Measurements from ENCODE around the gene KDM4B. TPM values are rescaled to one million over a fixed set of nuclear protein-coding genes. Genes with fewer than 3 reads are reported as not detected.
A peak's percentile ranks its signal among the peaks of the same experiment; 100 is the strongest.

The KDM4B gene
- total RNA-seq, 1 donor from 2014 or later = 34.6 TPM

DNA sequence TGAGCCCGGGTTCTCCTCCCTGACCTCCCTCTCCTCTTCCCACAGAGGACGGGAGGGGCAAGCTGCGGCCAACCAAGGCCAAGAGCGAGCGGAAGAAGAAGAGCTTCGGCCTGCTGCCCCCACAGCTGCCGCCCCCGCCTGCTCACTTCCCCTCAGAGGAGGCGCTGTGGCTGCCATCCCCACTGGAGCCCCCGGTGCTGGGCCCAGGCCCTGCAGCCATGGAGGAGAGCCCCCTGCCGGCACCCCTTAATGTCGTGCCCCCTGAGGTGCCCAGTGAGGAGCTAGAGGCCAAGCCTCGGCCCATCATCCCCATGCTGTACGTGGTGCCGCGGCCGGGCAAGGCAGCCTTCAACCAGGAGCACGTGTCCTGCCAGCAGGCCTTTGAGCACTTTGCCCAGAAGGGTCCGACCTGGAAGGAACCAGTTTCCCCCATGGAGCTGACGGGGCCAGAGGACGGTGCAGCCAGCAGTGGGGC is 162.2 kb downstream of the KDM4B start:
- intact Hi-C loops (cut with DNase I) = no loop called here
- DNase-seq (no peak), ATAC-seq (ENCODE audit: poor library complexity) (no peak)

DNA sequence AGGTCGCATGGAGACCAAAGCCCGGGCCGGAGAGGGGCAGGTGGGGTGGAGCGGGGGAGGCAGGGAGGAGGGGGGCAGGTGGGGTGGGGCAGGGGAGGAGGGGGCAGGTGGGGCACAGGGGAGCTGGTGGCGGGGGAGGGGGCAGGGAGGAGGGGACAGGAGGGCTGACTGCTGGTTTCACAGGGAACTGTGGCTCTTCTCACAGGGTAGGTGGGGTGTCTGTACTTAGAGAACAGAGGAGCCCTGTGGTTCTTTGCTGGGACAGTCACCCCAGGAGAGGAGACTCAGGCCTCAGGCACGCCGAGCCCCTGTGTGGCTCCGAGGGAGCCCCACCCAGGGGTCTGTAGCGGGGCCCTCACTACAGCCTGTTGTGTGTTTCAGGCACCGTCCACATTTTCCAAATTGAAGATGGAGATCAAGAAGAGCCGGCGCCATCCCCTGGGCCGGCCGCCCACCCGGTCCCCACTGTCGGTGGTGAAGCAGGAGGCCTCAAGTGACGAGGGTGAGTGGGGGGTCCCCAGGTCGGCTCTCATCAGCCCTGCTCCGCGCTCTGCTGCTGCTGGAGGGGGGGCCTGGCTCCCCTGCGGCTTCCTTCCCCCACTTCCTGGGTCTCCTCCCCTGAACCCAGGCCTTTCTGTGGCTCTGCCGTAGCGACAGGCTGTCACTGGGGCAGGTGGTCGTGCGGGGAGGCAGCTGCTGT is 162.7 kb downstream of the KDM4B start:
- intact Hi-C loops (cut with DNase I) = no loop called here
- ATAC-seq (ENCODE audit: poor library complexity) = no peak
- DNase-seq = no peak

DNA sequence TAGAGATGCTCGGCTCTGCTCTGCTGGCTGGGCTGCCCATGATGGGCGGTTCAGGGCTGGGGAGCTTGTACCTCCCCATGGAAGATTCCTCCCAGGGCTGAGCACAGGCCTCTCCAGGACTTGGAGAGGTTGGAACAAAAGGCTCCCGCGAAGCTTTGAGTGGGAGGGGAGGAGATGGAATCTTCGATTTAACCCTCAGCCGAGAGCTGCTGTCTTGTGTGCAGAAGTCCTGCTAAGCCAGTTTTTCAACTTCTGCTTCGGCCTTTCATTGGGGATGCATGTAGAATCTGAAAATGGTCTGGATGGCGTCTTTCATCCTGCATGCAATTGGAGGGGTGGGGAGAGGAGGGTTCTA is 163.3 kb downstream of the KDM4B start:
- no peak for DNase-seq
- intact Hi-C loops (cut with DNase I) = no loop called here
- ATAC-seq (ENCODE audit: poor library complexity) = no peak

DNA sequence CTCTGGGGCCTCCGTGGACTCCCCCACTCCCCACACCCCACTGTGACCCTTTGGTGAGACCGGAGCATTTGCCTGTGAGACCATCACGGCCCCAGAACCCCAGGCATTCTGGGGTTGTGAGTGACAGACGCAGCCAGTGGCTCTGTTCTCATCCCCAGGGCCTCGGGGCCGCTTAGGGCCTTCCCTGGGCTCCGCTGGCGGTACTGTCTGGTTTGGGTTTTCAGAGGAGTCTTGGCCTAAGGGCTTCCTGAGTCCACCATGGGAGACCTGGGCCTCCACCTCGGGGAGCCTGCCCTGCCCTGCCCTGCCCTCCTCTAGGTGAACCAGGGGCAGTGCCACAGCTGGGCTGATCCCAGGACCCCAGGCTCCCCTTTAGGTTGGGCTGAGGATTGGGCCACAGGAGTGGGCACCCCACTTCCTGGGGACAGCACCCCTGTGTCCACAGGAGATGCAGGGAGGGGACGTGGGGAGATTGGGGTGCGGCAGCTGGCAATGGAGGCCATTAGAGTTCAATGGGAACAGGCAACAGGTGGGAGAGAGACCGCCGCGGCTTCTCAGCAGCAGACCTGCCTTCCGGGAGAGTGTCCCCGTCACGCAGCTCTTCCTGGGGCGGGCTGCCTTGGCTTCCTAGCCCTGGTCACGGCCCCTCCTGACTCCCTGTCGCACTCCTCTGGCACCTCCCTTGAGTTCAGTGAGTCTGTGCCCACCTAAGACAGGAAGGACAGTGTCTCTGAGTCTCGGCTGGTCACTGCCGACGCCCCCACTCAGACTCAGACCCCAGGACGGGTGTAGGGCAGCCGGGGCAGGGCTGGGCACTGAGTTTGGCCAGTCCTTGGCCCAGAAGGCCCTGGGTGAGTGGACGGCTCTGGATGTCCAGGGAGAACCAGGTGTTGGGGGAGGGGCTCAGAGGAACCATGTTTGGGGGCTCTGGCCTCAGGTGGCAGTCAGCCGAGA is 164.1 kb downstream of the KDM4B start:
- ATAC-seq (ENCODE audit: poor library complexity) (no peak), DNase-seq (no peak)
- intact Hi-C loops (cut with DNase I) = no loop called here

DNA sequence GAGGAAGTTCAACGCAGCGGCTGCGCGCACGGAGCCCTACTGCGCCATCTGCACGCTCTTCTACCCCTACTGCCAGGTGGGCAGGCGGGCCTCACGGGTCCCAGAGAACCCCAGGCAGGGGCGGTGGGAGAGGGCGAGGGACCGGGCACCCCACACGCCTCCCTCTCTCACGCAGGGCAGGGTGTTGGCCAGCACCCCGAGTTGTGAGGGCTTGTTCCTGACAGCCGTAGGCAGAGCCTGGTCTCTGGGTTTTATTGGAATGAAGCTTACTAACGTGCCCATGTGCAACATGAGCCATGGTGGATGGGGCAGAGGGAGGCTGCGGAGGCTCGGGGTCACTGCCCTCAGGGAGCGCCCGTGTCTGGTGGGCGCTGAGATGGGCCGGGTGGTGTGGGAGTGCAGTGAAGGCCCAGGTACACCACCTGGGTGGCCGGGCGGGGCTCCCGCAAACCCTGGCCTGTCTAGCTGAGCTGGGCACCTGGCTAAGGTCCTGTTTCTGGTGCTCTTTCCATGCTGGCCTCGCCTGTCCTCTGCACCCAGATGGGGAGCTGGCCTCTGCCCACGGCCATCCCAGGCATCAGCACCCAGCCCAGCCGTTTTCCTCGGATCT is 165.2 kb downstream of the KDM4B start:
- ATAC-seq (ENCODE audit: poor library complexity) = no peak
- no peak for DNase-seq
- intact Hi-C loops (cut with DNase I) = no loop called here

GRCh38 chr19:5134691-5135090 is 165.8 kb downstream of the KDM4B start:
- intact Hi-C loops (cut with DNase I) = no loop called here
- DNase-seq (no peak), ATAC-seq (ENCODE audit: poor library complexity) (no peak)

GRCh38 chr19:5136073-5136855 is 167.4 kb downstream of the KDM4B start:
- DNase-seq (no peak), ATAC-seq (ENCODE audit: poor library complexity) (no peak)
- intact Hi-C loops (cut with DNase I) = no loop called here

DNA sequence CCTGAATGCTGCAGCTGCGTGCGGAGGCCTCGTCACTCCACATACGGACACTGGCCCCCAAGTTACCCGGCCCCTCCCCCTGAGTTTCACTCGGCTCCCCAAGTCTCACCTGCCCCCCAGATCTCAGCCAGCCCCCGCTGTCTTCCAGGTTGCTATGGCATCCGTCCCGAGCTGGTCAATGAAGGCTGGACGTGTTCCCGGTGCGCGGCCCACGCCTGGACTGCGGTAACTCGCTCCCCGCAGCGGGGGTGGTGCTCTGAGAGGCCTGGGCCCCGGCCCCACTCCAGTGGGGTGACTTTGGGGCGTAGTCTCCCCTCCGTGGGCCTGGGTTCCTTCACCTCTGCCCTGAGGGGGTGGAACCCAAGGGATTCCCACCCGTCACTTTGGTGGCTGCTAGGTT is 168.2 kb downstream of the KDM4B start:
- no peak for DNase-seq
- intact Hi-C loops (cut with DNase I) = no loop called here
- ATAC-seq (ENCODE audit: poor library complexity) = no peak

GRCh38 chr19:5137571-5138124 is 168.7 kb downstream of the KDM4B start:
- no peak for DNase-seq
- intact Hi-C loops (cut with DNase I) = no loop called here
- no peak for ATAC-seq (ENCODE audit: poor library complexity)

DNA sequence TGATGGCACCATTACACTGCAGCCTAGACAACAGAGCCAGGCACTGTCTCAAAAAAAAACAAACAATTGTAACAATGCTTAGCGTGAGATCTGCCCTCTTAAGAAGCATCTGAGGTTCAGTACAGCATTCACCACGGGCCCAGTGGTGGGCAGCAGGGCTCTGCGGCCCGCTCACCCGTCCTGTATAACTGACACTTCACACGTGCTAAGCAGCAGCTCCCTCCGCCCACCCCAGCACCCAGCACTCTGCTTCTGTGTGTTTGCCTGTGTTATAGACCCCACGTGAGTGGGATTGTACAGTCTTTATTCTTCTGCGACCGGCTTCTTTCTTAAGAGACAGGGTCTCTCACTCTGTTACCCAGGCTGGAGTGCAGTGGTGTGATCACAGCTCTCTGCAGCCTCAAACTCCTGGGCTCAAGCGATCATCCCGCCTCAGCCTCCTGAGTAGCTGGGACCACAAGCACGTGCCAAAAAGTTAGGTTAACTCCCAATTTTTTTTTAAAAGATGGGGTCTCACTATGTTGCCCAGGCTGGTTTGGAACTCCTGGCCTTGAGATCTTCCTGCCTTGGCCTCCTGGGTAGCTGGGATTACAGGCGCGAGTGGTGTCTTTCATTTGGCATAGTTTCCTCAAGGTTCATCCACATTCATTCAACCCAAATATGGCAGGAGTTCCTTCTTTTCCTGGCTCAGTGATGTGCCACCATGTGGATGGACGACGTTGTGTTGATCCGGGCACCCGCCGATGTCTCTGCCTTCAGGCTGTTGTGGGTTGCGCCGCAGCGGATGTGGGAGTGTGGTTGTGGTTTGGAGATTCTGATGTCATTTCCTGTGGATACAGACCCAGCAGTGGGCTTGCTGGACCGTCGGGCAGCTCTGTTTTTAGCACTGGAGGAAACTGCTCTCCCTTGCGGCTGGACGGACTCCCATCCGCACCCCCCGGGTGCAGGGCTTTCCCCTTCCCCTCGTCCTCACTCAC is 170.0 kb downstream of the KDM4B start:
- ATAC-seq (ENCODE audit: poor library complexity) (no peak), DNase-seq (peak; percentile 65)
- intact Hi-C loops (cut with DNase I) = no loop called here

GRCh38 chr19:5139583-5140325 is 170.8 kb downstream of the KDM4B start:
- peak; percentile 19 for DNase-seq
- intact Hi-C loops (cut with DNase I) = no loop called here
- no peak for ATAC-seq (ENCODE audit: poor library complexity)

DNA sequence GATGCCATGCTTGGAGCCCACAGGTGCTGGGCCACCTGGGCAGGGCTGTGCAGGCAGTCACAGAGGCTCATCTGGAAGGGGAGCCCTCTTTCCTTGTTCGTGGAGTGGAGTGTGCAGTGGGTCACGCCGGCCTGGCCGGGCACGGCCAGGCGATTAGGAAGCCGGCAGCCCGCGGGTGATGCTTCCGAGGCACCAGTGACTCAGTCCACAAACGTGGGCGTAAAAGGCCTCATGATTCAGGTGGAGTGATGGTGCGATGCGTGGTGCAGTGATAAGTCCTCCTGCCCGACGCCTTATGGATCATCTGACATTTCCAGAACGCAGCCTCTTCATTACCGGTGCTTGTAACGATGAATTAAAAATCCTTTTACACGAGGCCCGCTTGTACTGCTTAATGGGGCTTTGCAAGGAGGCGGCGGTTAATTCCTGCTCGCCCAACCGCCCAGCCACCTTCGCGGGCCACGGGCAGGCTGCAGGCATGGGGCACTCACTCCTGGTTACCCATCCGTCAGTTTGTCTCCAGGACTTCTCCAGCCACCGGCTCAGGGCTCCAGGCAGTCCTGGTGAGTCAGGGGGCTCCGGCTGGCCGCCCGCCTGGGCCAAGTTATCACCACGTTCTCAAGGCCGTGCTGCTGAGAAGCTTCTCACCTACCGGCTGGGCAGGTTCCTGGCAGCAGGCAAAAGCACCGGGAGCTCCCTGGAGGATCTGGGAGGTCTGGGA is 172.4 kb downstream of the KDM4B start:
- DNase-seq (peak; percentile 28), ATAC-seq (ENCODE audit: poor library complexity) (no peak)
- intact Hi-C loops (cut with DNase I) = no loop called here

DNA sequence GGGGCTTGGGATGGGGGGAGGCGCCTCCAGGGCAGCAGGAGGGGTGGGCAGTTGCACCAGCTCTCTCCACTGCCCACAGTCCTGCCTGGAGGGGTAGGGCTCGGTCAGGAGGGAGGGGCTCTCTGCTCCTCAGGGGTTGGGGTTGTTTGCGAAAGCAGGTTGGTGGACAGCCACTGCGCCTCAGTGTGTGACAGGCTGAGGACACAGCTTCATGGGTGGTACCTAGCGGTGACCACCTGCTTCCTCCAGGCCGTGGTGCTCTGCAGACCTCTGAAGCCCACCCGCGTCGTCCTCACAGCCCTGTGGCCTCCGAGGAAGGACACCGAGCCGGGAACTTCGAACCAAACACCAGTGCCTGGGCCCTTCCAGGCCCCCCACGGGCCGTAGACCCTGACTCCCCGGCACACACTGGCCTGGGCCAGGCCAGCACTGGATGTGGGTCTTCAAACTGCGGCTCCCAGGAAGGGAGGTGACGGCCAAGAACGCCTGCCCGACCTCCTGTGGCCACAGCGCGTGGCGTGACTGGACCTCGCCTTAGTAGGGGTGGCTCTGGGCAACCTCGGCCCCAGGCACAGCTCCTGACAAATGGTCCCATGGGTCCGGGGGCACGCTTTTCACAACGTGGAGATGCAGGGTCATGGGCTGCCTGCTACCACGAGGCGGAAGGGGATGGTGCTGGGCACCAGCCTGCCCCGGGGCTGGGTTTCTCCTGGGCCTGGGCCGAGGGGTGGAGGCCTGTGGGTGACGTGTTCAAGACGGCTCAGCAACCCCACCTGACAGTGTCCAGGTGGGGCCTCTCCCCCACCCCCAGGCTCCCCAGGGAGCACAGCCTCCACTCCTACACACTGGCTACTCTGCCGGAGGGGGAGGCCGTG is 173.2 kb downstream of the KDM4B start:
- DNase-seq = peak; percentile 29
- ATAC-seq (ENCODE audit: poor library complexity) = no peak
- intact Hi-C loops (cut with DNase I) = no loop called here

DNA sequence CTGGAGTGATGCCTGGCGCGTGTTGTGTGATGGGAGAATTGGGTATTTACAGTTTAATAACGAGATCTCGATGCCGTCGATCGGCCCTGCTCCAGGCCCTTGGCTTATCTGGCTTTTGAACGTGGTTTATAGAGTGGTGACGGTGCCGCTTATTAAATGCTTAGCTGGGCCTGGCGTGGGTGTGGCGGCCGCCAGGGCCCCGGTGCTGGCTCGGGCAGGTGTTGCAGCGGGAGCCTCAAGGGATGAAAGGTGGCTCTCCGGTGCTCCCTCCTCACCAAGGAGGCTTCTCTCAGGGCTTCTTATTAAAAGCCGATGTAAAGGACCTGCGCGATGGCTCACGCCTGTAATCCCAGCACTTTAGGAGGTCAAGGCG is 173.8 kb downstream of the KDM4B start:
- intact Hi-C loops (cut with DNase I) = no loop called here
- ATAC-seq (ENCODE audit: poor library complexity) (no peak), DNase-seq (peak; percentile 17)
